Measurements from ENCODE around the gene STRIT1. TPM values are rescaled to one million over a fixed set of nuclear protein-coding genes. Genes with fewer than 3 reads are reported as not detected.
"Not testable (repeated sequence)": the region's sequence is repeated elsewhere in the genome, so short reads cannot be mapped to it uniquely, and the experiment has no call there.

Gene STRIT1
- total RNA-seq, 2 donors from 2014 or later: not detected

DNA sequence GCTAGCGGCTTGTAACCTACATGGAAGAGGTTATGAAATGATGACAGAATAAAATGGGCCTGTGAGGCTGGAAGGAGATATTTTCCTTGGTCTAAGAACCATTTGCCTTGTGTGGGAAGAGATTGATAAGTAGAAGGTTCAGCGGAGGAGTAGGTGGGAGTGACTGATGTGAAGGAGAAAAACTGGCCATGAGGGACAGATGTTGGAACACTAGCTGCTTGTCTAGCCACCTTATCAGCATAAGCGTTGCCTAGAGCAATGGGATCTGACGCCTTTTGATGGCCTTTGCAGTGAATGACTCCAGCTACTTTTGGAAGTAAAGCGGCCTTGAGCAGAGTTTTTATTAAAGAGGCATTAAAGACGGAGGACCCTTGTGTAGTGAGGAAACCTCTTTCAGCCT is 17.4 kb downstream of the STRIT1 start:
- not testable (repeated sequence) for H3K4me1 Mint-ChIP-seq (ENCODE audit: low read depth); H3K27me3 Mint-ChIP-seq (ENCODE audit: low read depth); H3K9me3 Mint-ChIP-seq; DNase-seq; H3K36me3 Mint-ChIP-seq (ENCODE audit: insufficient read depth in 2 of 2); H3K4me3 Mint-ChIP-seq; H3K27ac Mint-ChIP-seq; ATAC-seq (replicated peaks in 1 of 2)

DNA sequence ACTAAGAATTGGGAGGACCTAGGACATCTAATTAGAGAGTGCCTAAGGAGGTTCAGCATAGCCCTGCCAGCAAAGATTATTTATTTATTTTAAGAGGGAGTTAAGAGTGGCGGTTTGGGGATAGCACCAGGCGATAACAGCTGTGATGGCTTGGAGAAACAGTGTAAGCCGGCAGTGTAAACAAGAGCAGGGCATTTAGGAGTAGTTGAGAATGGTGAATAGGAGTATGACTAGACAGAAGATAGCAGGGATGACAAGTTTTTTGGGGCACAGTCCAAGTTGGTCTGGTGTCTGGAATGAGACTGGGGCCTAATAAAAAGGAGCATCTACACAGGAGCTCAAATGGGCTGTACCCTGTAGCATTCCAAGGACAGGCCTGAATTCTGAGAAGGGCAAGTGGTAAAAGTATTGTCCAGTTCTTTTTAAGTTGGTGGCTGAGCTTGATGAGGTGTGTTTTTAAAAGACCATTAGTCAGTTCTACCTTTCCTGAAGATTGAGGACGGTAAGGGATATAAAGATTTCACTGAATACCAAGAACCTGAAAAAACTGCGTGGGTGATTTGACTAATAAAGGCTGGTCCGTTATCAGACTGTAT is 18.2 kb downstream of the STRIT1 start:
- not testable (repeated sequence) for H3K27ac Mint-ChIP-seq; H3K9me3 Mint-ChIP-seq; H3K36me3 Mint-ChIP-seq (ENCODE audit: insufficient read depth in 2 of 2); H3K27me3 Mint-ChIP-seq (ENCODE audit: low read depth); H3K4me3 Mint-ChIP-seq; ATAC-seq (replicated peaks in 1 of 2); DNase-seq; H3K4me1 Mint-ChIP-seq (ENCODE audit: low read depth)

DNA sequence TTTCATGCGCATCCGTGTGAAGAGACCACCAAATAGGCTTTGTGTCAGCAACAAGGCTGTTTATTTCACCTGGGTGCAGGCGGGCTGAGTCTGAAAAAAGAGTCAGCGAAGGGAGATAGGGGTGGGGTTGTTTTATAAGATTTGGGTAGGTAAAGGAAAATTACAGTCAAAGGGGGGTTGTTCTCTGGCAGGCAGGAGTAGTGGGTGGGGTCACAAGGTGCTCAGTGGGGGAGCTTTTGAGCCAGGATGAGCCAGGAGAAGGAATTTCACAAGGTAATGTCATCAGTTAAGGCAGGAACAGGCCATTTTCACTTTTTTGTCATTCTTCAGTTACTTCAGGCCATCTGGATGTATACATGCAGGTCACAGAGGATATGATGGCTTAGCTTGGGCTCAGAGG is 19.0 kb downstream of the STRIT1 start:
- H3K4me3 Mint-ChIP-seq; ATAC-seq (replicated peaks in 1 of 2); H3K36me3 Mint-ChIP-seq (ENCODE audit: insufficient read depth in 2 of 2); H3K27me3 Mint-ChIP-seq (ENCODE audit: low read depth); DNase-seq; H3K27ac Mint-ChIP-seq; H3K9me3 Mint-ChIP-seq; H3K4me1 Mint-ChIP-seq (ENCODE audit: low read depth): not testable (repeated sequence)

DNA sequence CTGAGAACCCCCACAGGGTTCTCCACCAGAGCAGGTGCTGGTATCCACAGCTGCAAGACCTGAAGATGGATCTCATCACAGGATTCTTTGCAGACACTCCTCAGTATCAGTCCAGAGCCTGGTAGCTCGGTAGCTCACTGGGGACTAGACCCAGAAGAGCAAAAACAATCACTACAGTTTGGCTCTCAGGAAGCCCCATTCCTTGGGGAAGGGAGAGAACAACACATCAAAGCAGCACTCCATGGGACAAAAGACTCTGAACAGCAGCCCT is 22.2 kb downstream of the STRIT1 start:
- H3K4me1 Mint-ChIP-seq (ENCODE audit: low read depth): no peaks in the 10 kb centered on the region
- H3K27ac Mint-ChIP-seq: no peak overlapping the region
- DNase-seq (no peak), ATAC-seq (replicated peaks in 1 of 2) (no peak)
- H3K9me3 Mint-ChIP-seq: no peaks in the 10 kb centered on the region
- H3K4me3 Mint-ChIP-seq: no peak overlapping the region
- peaks cover 7% of the 10 kb centered on the region for H3K27me3 Mint-ChIP-seq (ENCODE audit: low read depth)
- no peaks in the 10 kb centered on the region for H3K36me3 Mint-ChIP-seq (ENCODE audit: insufficient read depth in 2 of 2)

DNA sequence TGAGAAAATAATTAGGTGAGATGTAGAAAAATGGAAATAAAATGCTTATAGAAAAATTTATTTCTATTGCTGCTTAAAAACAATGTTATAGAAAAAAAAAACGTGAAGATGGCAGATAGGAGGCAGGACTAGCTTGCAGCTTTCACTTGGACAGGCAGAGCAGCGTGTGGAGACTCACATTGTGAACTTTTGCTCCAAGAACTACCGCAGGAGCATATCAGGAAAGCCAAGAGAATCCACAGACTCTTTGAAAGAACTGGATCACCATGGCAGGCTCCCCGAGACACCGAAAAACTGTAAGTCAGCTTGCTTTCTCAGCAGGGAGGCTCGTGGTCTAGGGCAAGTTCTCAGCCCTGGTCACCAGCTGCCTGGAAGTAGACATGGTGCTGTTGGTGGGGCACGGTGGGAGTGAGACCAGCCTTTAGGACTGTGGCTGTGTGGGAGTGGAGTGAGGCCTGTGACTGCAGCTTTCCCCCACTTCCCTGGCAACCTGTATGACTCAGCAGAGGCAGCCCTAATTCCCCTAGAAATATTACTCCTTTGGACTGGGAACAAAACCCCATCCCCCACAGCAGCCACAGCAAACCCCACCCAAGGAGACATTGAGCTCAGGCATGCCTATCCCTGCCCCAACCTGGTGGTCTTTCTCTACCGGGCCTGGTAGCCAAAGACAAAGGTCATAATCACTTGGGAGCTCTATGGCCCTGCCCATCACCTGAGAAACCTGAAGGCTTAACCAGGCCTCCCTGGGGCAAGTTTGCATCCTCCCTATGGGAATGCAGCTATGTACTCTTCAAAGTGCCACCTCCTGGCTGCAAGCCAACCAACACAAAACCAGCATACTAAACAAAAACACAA is 22.8 kb downstream of the STRIT1 start:
- no peak overlapping the region for H3K4me3 Mint-ChIP-seq

DNA sequence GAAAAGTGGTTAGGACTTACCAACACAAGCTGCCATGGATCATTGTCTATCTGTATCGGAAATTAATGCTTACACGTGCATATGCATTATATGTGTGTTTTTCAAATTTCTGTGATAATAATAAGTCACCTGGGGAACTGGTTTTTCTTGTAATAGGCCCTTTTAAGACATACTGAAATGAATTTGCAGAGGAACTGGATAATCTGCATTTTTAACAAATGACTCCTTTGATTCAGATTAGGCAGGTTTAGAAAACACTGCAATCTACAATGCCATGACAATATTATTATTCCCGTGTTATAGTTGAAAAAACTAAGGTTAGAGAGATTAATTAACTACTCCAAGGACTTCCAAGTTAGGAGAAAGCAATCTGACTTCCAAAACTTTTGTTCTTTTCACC is 23.4 kb downstream of the STRIT1 start:
- no peak overlapping the region for H3K27ac Mint-ChIP-seq
- DNase-seq (no peak), ATAC-seq (replicated peaks in 1 of 2) (no peak)
- H3K36me3 Mint-ChIP-seq (ENCODE audit: insufficient read depth in 2 of 2): no peaks in the 10 kb centered on the region
- H3K27me3 Mint-ChIP-seq (ENCODE audit: low read depth): peaks cover 7% of the 10 kb centered on the region
- no peaks in the 10 kb centered on the region for H3K4me1 Mint-ChIP-seq (ENCODE audit: low read depth)
- no peak overlapping the region for H3K4me3 Mint-ChIP-seq
- H3K9me3 Mint-ChIP-seq: no peaks in the 10 kb centered on the region

More for the DNA sequence above, 22.8 kb downstream of the STRIT1 start:
- peaks cover 7% of the 10 kb centered on the region for H3K27me3 Mint-ChIP-seq (ENCODE audit: low read depth)
- DNase-seq (no peak), ATAC-seq (replicated peaks in 1 of 2) (no peak)
- no peaks in the 10 kb centered on the region for H3K4me1 Mint-ChIP-seq (ENCODE audit: low read depth)
- no peak overlapping the region for H3K27ac Mint-ChIP-seq
- no peaks in the 10 kb centered on the region for H3K36me3 Mint-ChIP-seq (ENCODE audit: insufficient read depth in 2 of 2)
- H3K9me3 Mint-ChIP-seq: no peaks in the 10 kb centered on the region

DNA sequence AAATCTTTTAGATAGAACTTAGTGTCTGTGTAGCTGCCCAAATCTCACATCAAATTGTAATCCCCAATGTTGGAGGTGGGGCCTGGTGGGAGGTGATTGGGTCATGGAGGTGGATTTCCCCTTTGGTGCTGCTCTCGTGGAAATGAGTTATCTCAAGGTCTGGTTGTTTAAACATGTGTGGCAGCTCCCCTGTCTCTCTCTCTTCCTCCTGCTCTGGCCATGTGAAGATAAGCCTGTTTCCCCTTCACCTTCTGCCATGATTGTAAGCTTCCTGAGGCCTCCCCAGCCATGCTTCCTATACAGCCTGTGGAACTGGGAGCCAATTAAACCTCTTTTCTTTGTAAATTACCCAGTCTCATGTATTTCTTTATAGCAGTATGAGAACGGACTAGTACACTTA is 30.6 kb downstream of the STRIT1 start:
- DNase-seq; H3K9me3 Mint-ChIP-seq; H3K36me3 Mint-ChIP-seq (ENCODE audit: insufficient read depth in 2 of 2): not testable (repeated sequence)

DNA sequence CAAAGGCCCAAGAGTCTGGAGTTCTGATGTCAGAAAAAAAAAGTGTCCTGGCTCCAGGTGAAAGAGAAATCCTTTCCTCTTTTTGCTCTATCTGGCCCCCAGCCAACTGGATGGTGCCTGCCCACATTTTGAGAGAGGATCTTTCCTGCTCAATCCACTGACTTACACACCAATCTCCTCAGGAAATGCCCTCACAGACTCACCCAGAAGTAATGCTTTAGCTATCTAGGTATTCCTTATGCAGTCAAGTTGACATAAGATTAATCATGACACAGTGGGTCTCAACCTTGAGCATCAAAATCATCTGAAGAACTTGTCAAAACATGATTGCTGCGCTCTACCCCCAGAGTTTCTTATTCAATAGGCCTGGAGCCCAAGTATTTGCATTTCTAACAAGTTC is 31.2 kb downstream of the STRIT1 start:
- H3K36me3 Mint-ChIP-seq (ENCODE audit: insufficient read depth in 2 of 2): no peaks in the 10 kb centered on the region
- no peaks in the 10 kb centered on the region for H3K27me3 Mint-ChIP-seq (ENCODE audit: low read depth)
- no peak overlapping the region for H3K4me3 Mint-ChIP-seq
- H3K9me3 Mint-ChIP-seq: no peaks in the 10 kb centered on the region
- no peaks in the 10 kb centered on the region for H3K4me1 Mint-ChIP-seq (ENCODE audit: low read depth)
- no peak overlapping the region for H3K27ac Mint-ChIP-seq
- DNase-seq (no peak), ATAC-seq (replicated peaks in 1 of 2) (no peak)

More for the DNA sequence above, 30.6 kb downstream of the STRIT1 start:
- not testable (repeated sequence) for H3K4me3 Mint-ChIP-seq; H3K27ac Mint-ChIP-seq; H3K4me1 Mint-ChIP-seq (ENCODE audit: low read depth); ATAC-seq (replicated peaks in 1 of 2); H3K27me3 Mint-ChIP-seq (ENCODE audit: low read depth)

DNA sequence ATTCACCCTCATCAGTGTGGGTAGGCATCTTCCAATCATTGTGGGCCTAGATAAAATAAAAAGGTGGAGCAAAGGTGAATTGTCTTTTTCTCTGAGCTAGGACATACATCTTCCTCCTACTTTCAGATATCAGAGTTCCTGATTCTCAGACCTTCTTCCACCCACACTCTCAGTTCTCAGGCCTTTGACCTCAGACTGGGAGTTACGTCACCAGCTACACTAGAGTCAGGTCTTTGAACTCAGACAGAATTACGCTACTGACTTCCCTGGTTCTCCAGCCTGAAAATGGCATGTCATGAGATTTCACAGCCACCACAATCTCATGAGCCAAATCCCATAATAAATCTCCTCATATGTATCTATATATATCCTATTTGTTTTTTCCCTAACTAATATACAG is 39.0 kb downstream of the STRIT1 start:
- ATAC-seq (replicated peaks in 1 of 2) (no peak), DNase-seq (no peak)
- Mint-ChIP-seq H3K9me3 (peaks cover 0 to 2% of the 10 kb centered on the region in 2 donors), H3K27me3 (ENCODE audit: low read depth) (no peaks in the 10 kb centered on the region), H3K36me3 (ENCODE audit: insufficient read depth in 2 of 2) (no peaks in the 10 kb centered on the region), H3K27ac (no peak overlapping the region), H3K4me3 (no peak overlapping the region), H3K4me1 (ENCODE audit: low read depth) (no peaks in the 10 kb centered on the region)

DNA sequence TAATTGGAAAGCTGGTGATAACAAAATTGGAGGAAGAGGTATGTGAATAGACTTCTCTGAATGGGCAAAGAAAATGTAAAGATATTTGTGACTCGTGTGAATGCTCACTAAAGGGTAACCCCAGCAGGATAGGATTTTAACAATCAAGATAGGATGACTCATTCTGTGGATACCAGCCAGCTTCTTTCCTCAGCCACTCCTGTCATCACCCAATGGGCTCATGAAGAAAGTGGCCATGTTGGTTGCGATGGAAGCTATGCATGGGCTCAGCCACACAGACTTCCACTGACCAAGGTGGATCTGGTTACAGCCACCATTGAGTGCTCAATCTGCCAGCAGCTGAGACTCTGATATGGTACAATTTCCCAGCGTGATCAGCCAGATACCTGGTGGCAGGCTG is 40.9 kb downstream of the STRIT1 start:
- Mint-ChIP-seq H3K27ac (no peak overlapping the region), H3K36me3 (ENCODE audit: insufficient read depth in 2 of 2) (no peaks in the 10 kb centered on the region), H3K9me3 (peaks cover 0 to 4% of the 10 kb centered on the region in 2 donors), H3K4me3 (no peak overlapping the region), H3K4me1 (ENCODE audit: low read depth) (no peaks in the 10 kb centered on the region), H3K27me3 (ENCODE audit: low read depth) (no peaks in the 10 kb centered on the region)
- no peak for ATAC-seq (replicated peaks in 1 of 2)
- no peak for DNase-seq

DNA sequence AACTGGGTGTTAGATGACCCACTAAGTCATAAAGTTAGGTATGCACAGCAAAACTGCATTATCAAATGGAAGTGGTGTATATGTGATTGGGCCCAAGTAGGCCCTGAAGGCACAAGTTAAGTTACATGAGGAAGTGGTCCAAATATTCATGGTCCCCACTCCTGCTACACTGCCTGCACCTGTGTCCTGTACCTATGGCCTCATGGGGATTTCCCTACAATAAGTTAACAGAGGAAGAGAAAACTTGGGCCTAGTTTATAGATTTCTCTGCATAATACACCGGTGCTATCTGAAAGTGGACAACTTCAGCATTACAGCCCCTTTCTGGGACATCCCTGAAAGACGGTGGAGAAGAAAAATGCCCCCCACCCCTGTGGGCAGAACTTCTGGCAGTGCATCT is 41.5 kb downstream of the STRIT1 start:
- Mint-ChIP-seq H3K4me1 (ENCODE audit: low read depth) (no peaks in the 10 kb centered on the region), H3K9me3 (peaks cover 0 to 4% of the 10 kb centered on the region in 2 donors), H3K27ac (no peak overlapping the region), H3K36me3 (ENCODE audit: insufficient read depth in 2 of 2) (no peaks in the 10 kb centered on the region), H3K27me3 (ENCODE audit: low read depth) (no peaks in the 10 kb centered on the region), H3K4me3 (no peak overlapping the region)
- no peak for DNase-seq
- no peak for ATAC-seq (replicated peaks in 1 of 2)

DNA sequence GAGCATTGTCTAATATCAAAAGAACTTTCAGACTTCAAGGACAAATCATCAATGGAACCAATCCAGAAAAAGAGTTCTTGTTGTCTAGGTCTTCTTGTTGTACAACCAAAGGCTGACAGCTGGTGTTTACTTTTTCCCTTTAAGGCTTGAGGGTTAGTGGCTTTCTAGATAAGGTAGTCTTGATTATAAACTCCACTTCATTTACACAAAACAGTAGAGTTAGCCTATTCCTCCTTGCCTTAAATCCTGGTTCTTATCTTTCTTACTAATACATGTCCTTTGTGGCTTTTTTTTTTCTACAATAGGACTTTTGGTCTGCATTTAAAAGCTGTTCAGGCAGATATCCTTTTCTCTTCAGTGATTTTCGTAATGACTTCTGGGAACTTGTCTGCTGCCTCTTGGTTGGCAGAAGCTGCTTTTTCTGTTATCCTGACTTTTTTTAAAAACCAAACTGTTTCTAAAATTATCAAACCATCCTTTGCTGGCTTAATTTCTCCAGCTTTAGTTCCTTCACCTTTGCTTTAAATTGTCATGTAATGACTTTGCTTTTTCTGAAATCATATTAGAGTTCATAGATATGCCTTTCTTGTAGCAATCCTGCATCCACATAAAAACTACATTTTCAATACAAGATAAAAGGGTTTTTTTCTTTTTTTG is 44.8 kb downstream of the STRIT1 start:
- peaks cover 0 to 4% of the 10 kb centered on the region in 2 donors for H3K9me3 Mint-ChIP-seq
- H3K36me3 Mint-ChIP-seq (ENCODE audit: insufficient read depth in 2 of 2): no peaks in the 10 kb centered on the region
- no peaks in the 10 kb centered on the region for H3K4me1 Mint-ChIP-seq (ENCODE audit: low read depth)
- H3K4me3 Mint-ChIP-seq: no peak overlapping the region
- DNase-seq (no peak), ATAC-seq (replicated peaks in 1 of 2) (no peak)
- no peak overlapping the region for H3K27ac Mint-ChIP-seq
- H3K27me3 Mint-ChIP-seq (ENCODE audit: low read depth): no peaks in the 10 kb centered on the region

DNA sequence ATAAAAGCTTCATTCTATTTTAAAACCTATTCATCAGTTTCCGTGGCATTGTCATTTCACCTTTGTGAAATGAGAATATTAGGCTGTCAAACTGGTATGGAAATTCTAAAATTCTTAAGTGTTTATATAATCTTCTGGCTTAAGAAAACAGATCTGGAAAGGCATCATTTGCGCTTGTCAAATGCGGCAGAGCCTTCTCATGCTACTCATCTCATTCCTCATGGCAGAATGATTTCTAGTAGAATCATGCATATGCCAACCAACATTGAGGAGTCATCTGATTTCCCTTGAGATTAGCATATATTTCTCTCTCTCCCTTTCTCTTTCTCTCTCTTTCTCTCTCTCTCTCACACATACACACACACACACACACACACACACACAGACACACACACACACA is 48.8 kb downstream of the STRIT1 start:
- Mint-ChIP-seq H3K27ac (no peak overlapping the region), H3K27me3 (ENCODE audit: low read depth) (no peaks in the 10 kb centered on the region), H3K4me3 (no peak overlapping the region), H3K36me3 (ENCODE audit: insufficient read depth in 2 of 2) (no peaks in the 10 kb centered on the region), H3K9me3 (peaks cover 0 to 4% of the 10 kb centered on the region in 2 donors), H3K4me1 (ENCODE audit: low read depth) (no peaks in the 10 kb centered on the region)
- no peak for DNase-seq
- ATAC-seq (replicated peaks in 1 of 2): no peak
